SK-N-SH (cell line): ENCODE results near the gene IL1R2. TPM values are rescaled to one million over a fixed set of nuclear protein-coding genes. Genes with fewer than 3 reads are reported as not detected.

Experiments used
- CTCF ChIA-PET: fragments of 300-600, 350-600 bp; formaldehyde crosslinking; extraction: SDS; loops from one replicate; lab custom pipeline; 2021; lab: Yijun Ruan, JAX
- POLR2A ChIA-PET: fragments of 350-600 bp; sonication (Branson Sonifier 250); formaldehyde crosslinking; extraction: SDS; loops from one replicate; lab custom pipeline; 2020; ENCODE audit warnings: antibody characterized with exemption, inconsistent platforms; lab: Yijun Ruan, JAX
- DNase-seq: peaks from one replicate; pipeline ENCODE4 v3.0.0; 2012
- H2AFZ ChIP-seq: fragments of 200-600 bp; sonication (generic); 2 replicates; pipeline ENCODE4 v1.8.1; 2016; ENCODE audit warnings: antibody characterized with exemption, mild to moderate bottlenecking, low read depth
- H3F3A ChIP-seq: fragments of 200-600 bp; sonication (generic); replicated peaks from 2 replicates; pipeline ENCODE3; 2016; ENCODE audit warnings: antibody characterized with exemption, mild to moderate bottlenecking; ENCODE audit not compliant: insufficient read depth
- H3K27ac ChIP-seq, 2 experiments: fragments of 200-500 bp in 1 of 2; fragments of 200-600 bp in 1 of 2; sonication (Bioruptor generic) in 1 of 2; sonication (generic), shearing (Covaris generic) in 1 of 2; 2 replicates each; pipeline versions ENCODE4 v1.5.1 to v1.6.1; 2014 to 2016; ENCODE audit warnings: low read depth in 2 of 2, inconsistent platforms in 1 of 2, low read length in 1 of 2, mild to moderate bottlenecking in 1 of 2, mixed read lengths in 1 of 2
- H3K27me3 ChIP-seq: fragments of 200-600 bp; sonication (generic), shearing (Covaris generic); 2 replicates; pipeline ENCODE4 v1.6.1; 2016; ENCODE audit warnings: mixed run types; ENCODE audit not compliant: insufficient read depth
- H3K36me3 ChIP-seq, 2 experiments: fragments of 200-500 bp in 1 of 2; fragments of 200-600 bp in 1 of 2; sonication (Bioruptor generic) in 1 of 2; sonication (generic) in 1 of 2; replicated peaks in 1 of 2; 2 replicates each; pipeline versions ENCODE3 to v1.5.1; 2014 to 2016; ENCODE audit warnings: low read length in 1 of 2, mild to moderate bottlenecking in 1 of 2; ENCODE audit not compliant: insufficient read depth in 2 of 2, control insufficient read depth in 1 of 2
- H3K4me1 ChIP-seq, 2 experiments: fragments of 200-500 bp in 1 of 2; fragments of 200-600 bp in 1 of 2; sonication (Bioruptor generic) in 1 of 2; sonication (generic), shearing (Covaris generic) in 1 of 2; 2 replicates each; pipeline versions ENCODE4 v1.5.1 to v1.6.1; 2014 to 2016; ENCODE audit warnings: low read depth in 1 of 2, low read length in 1 of 2, mixed run types in 1 of 2; ENCODE audit not compliant: insufficient read depth in 2 of 2, control insufficient read depth in 1 of 2
- H3K4me2 ChIP-seq: fragments of 200-600 bp; sonication (generic), shearing (Covaris generic); 2 replicates; pipeline ENCODE4 v1.6.1; 2017; ENCODE audit warnings: mixed run types
- H3K4me3 ChIP-seq, 2 experiments: fragments of 200-500 bp in 1 of 2; fragments of 200-600 bp in 1 of 2; sonication (Bioruptor generic) in 1 of 2; sonication (generic), shearing (Covaris generic) in 1 of 2; 2 replicates each; pipeline versions ENCODE4 v1.5.1 to v1.8.1; 2014 to 2016; ENCODE audit warnings: low read depth in 2 of 2, inconsistent platforms in 1 of 2, low read length in 1 of 2, mild to moderate bottlenecking in 1 of 2, mixed read lengths in 1 of 2, moderate library complexity in 1 of 2
- H3K79me2 ChIP-seq: fragments of 200-600 bp; sonication (generic); 2 replicates; pipeline ENCODE4 v1.8.1; 2017; ENCODE audit warnings: mild to moderate bottlenecking; ENCODE audit not compliant: insufficient read depth
- H3K9ac ChIP-seq: fragments of 200-600 bp; sonication (generic); 2 replicates; pipeline ENCODE4 v1.6.1; 2017; ENCODE audit warnings: mixed run types
- H3K9me2 ChIP-seq: fragments of 200-600 bp; sonication (generic); 2 replicates; pipeline ENCODE4 v1.6.1; 2017; ENCODE audit warnings: mixed run types
- H3K9me3 ChIP-seq: fragments of 200-600 bp; sonication (generic); 2 replicates; pipeline ENCODE4 v1.6.1; 2017; ENCODE audit warnings: mixed run types, mild to moderate bottlenecking, moderate library complexity
- H4K20me1 ChIP-seq: fragments of 200-600 bp; sonication (generic); 2 replicates; pipeline ENCODE4 v1.6.1; 2017; ENCODE audit warnings: mild to moderate bottlenecking, mixed run types; ENCODE audit not compliant: insufficient read depth
- CHD2 ChIP-seq: fragments of 150-350 bp; IDR thresholded peaks from 2 replicates; pipeline ENCODE4 v1.6.1; 2018; ENCODE audit warnings: low read length; ENCODE audit not compliant: partially characterized antibody
- EP300 ChIP-seq, 2 experiments: IDR thresholded peaks; 2 replicates each; pipeline versions ENCODE4 v1.4.0 to v1.6.1; 2012; ENCODE audit warnings: borderline replicate concordance in 1 of 2, low read depth in 1 of 2, low read length in 1 of 2
- EZH2phosphoT487 ChIP-seq: fragments of 200-600 bp; sonication (generic); IDR thresholded peaks from 2 replicates; pipeline ENCODE4 v1.6.1; 2017; ENCODE audit warnings: low read depth, mixed run types, mild to moderate bottlenecking, antibody characterized with exemption, moderate library complexity, borderline replicate concordance
- FOSL2 ChIP-seq: IDR thresholded peaks from 2 replicates; pipeline ENCODE4 v1.4.0; 2012; ENCODE audit warnings: low read depth, mild to moderate bottlenecking, moderate library complexity, borderline replicate concordance
- GATA2 ChIP-seq: sonication (generic); formaldehyde crosslinking; IDR thresholded peaks from 2 replicates; pipeline ENCODE4 v1.5.0; 2020; ENCODE audit warnings: mild to moderate bottlenecking, missing genetic modification reagents
- JUND ChIP-seq: IDR thresholded peaks from 2 replicates; pipeline ENCODE4 v1.4.0; 2012
- MXI1 ChIP-seq: IDR thresholded peaks from 2 replicates; pipeline ENCODE4 v1.6.1; 2012; ENCODE audit warnings: mild to moderate bottlenecking, low read depth, low read length, improper control_type of control experiment
- NRF1 ChIP-seq: IDR thresholded peaks from 2 replicates; pipeline ENCODE4 v1.6.1; 2012; ENCODE audit warnings: low read depth, mild to moderate bottlenecking, low read length
- RAD21 ChIP-seq: IDR thresholded peaks from 2 replicates; pipeline ENCODE4 v1.6.1; 2012; ENCODE audit warnings: mild to moderate bottlenecking, low read length
- RCOR1 ChIP-seq: fragments of 150-350 bp; IDR thresholded peaks from 2 replicates; pipeline ENCODE4 v1.6.1; 2017; ENCODE audit warnings: antibody characterized with exemption, low read length
- RFX5 ChIP-seq: IDR thresholded peaks from 2 replicates; pipeline ENCODE4 v1.6.1; 2012; ENCODE audit warnings: mild to moderate bottlenecking, improper control_type of control experiment, low read length
- SIN3A ChIP-seq: IDR thresholded peaks from 2 replicates; pipeline ENCODE4 v1.6.1; 2012; ENCODE audit warnings: low read depth, mild to moderate bottlenecking, low read length, moderate library complexity, borderline replicate concordance
- TAF1 ChIP-seq: IDR thresholded peaks from 2 replicates; pipeline ENCODE4 v1.6.1; 2012; ENCODE audit warnings: low read depth, mild to moderate bottlenecking, low read length, moderate library complexity, borderline replicate concordance
- TEAD4 ChIP-seq: IDR thresholded peaks from 2 replicates; pipeline ENCODE4 v1.4.0; 2012; ENCODE audit warnings: mild to moderate bottlenecking, borderline replicate concordance; ENCODE audit not compliant: insufficient read depth
- USF1 ChIP-seq: IDR thresholded peaks from 2 replicates; pipeline ENCODE4 v1.4.0; 2012; ENCODE audit warnings: low read depth, borderline replicate concordance
- USF2 ChIP-seq: fragments of 150-350 bp; IDR thresholded peaks from 2 replicates; pipeline ENCODE4 v1.6.1; 2017; ENCODE audit warnings: antibody characterized with exemption, low read length, low read depth, borderline replicate concordance
- YY1 ChIP-seq: IDR thresholded peaks from 2 replicates; pipeline ENCODE4 v1.4.0; 2012; ENCODE audit warnings: low read depth, mild to moderate bottlenecking
- ZBTB33 ChIP-seq: IDR thresholded peaks from 2 replicates; pipeline ENCODE4 v1.4.0; 2012; ENCODE audit warnings: low read depth, borderline replicate concordance
- WGBS: methylation state at CpG from one replicate; pipeline ENCODE4 v1.1.6; 2017; ENCODE audit warnings: low lambda C conversion rate; 5-methylcytosine and 5-hydroxymethylcytosine counted together
- polyA plus RNA-seq, 3 experiments: library from polyadenylated mRNA; depleted of rRNA; stranded (reverse); fragments of >200 nt; gene quantifications; 2 replicates each; pipeline ENCODE4 v1.2.3, GENCODE V29; 2012

The IL1R2 gene
- polyA plus RNA-seq, 1 of the 3 experiments (the other 2 are of a cell fraction) = 0.16 TPM

- Histone ChIP-seq H3K27me3 (peaks cover 13% of the 10 kb centered on the region; the same call in 1 of the 2 replicates), H3K79me2 (no peaks in the 10 kb centered on the region), H3K9me2 (no peaks in the 10 kb centered on the region), H3K9me3 (no peaks in the 10 kb centered on the region), H3K4me1 (no peaks in the 10 kb centered on the region), H3F3A (no peaks in the 10 kb centered on the region), H3K27ac (no peak overlapping the region), H3K4me2 (no peak overlapping the region), H3K9ac (no peak overlapping the region), H3K36me3 (no peaks in the 10 kb centered on the region), H4K20me1 (no peaks in the 10 kb centered on the region), H3K4me3 (no peak overlapping the region), H2AFZ (no peak overlapping the region)
- TF ChIP-seq RCOR1 (no peak), ZBTB33 (no peak), MXI1 (no peak), YY1 (no peak), FOSL2 (no peak), JUND (no peak), TEAD4 (no peak), CHD2 (no peak), NRF1 (no peak), RFX5 (no peak), USF2 (no peak), TAF1 (no peak), SIN3A (no peak), EP300 (IDR thresholded peaks at IDR 0.05; ENCODE audit: borderline replicate concordance in 1 of 2, low read depth in 1 of 2, low read length in 1 of 2) (no peak), RAD21 (no peak), EZH2phosphoT487 (no peak), GATA2 (no peak), USF1 (no peak)
- POLR2A ChIA-PET = no interaction called here
- no peak for DNase-seq
- CTCF ChIA-PET = interaction anchor here (0.8 kb wide), 1 partner anchor 17 kb away, joined by 3 read pairs; no protein-coding TSS in a partner anchor
- 44% methylated on average over 12 of the region's 12 CpGs for WGBS
These were observed 30.2 kb upstream of the IL1R2 start for GRCh38 chr2:101961338-101962191.
